GM21737 (cell line): ENCODE results near the gene RPS15A.

ENCODE experiments used
- ATAC-seq: cut with Tn5 transposase; IDR thresholded peaks from one replicate; pipeline ENCODE4 v1.9.1; 2021; ENCODE audit warnings: mild to moderate bottlenecking, moderate library complexity; ENCODE audit not compliant: unreplicated experiment

Gene RPS15A

GRCh38 chr16:18789850-18790706 is at the start of gene RPS15A:
RPS15A (minus strand) TSS chr16:18790334; CDS start chr16:18789113, 1,221 bp downstream.
- ATAC-seq = peak; percentile 89

- no peak for ATAC-seq
These were observed 49.4 kb upstream of the RPS15A start for GRCh38 chr16:18839555-18839954.

GRCh38 chr16:18836702-18837101 is 46.6 kb upstream of the RPS15A start:
- ATAC-seq = no peak

- ATAC-seq = no peak
These were observed 44.7 kb upstream of the RPS15A start for GRCh38 chr16:18834864-18835263.

- no peak for ATAC-seq
These were observed 43.8 kb upstream of the RPS15A start for GRCh38 chr16:18833707-18834505.

- ATAC-seq = no peak
These were observed 42.5 kb upstream of the RPS15A start for GRCh38 chr16:18832613-18833012.

GRCh38 chr16:18832006-18832405 is 41.9 kb upstream of the RPS15A start:
- no peak for ATAC-seq

GRCh38 chr16:18829251-18829650 is 39.1 kb upstream of the RPS15A start:
- no peak for ATAC-seq

- ATAC-seq = no peak
These were observed 37.8 kb upstream of the RPS15A start for GRCh38 chr16:18827890-18828289.

GRCh38 chr16:18816286-18816685 is 26.2 kb upstream of the RPS15A start:
- no peak for ATAC-seq

GRCh38 chr16:18811925-18812324 is 21.8 kb upstream of the RPS15A start:
- ATAC-seq = no peak

GRCh38 chr16:18809165-18809564 is 19.0 kb upstream of the RPS15A start:
- no peak for ATAC-seq

GRCh38 chr16:18805257-18805773 is 15.2 kb upstream of the RPS15A start:
- no peak for ATAC-seq

- no peak for ATAC-seq
These were observed 14.4 kb upstream of the RPS15A start for GRCh38 chr16:18804540-18804939.

- ATAC-seq = no peak
These were observed 13.7 kb upstream of the RPS15A start for GRCh38 chr16:18803569-18804462.

GRCh38 chr16:18802767-18803343 is 12.7 kb upstream of the RPS15A start:
- no peak for ATAC-seq

GRCh38 chr16:18801145-18801972 is 11.2 kb upstream of the RPS15A start, which contains the start of gene ARL6IP1:
ARL6IP1 (minus strand) TSS chr16:18801549; CDS start chr16:18801466, 83 bp downstream.
- ATAC-seq = peak; percentile 94

GRCh38 chr16:18800775-18801144 is 10.6 kb upstream of the RPS15A start:
- no peak for ATAC-seq

GRCh38 chr16:18800293-18800692 is 10.2 kb upstream of the RPS15A start:
- ATAC-seq = no peak
